SK-N-SH (cell line): ENCODE data around the gene MRPL40. TPM values are rescaled to one million over a fixed set of nuclear protein-coding genes. Genes with fewer than 3 reads are reported as not detected.

Experiments
- CTCF ChIA-PET: fragments of 300-600, 350-600 bp; formaldehyde crosslinking; extraction: SDS; loops from one replicate; lab custom pipeline; 2021; lab: Yijun Ruan, JAX
- POLR2A ChIA-PET: fragments of 350-600 bp; sonication (Branson Sonifier 250); formaldehyde crosslinking; extraction: SDS; loops from one replicate; lab custom pipeline; 2020; ENCODE audit warnings: antibody characterized with exemption, inconsistent platforms; lab: Yijun Ruan, JAX
- DNase-seq: peaks from one replicate; pipeline ENCODE4 v3.0.0; 2012
- H2AFZ ChIP-seq: fragments of 200-600 bp; sonication (generic); 2 replicates; pipeline ENCODE4 v1.8.1; 2016; ENCODE audit warnings: antibody characterized with exemption, mild to moderate bottlenecking, low read depth
- H3F3A ChIP-seq: fragments of 200-600 bp; sonication (generic); replicated peaks from 2 replicates; pipeline ENCODE3; 2016; ENCODE audit warnings: antibody characterized with exemption, mild to moderate bottlenecking; ENCODE audit not compliant: insufficient read depth
- H3K27ac ChIP-seq, 2 experiments: fragments of 200-500 bp in 1 of 2; fragments of 200-600 bp in 1 of 2; sonication (Bioruptor generic) in 1 of 2; sonication (generic), shearing (Covaris generic) in 1 of 2; 2 replicates each; pipeline versions ENCODE4 v1.5.1 to v1.6.1; 2014 to 2016; ENCODE audit warnings: low read depth in 2 of 2, inconsistent platforms in 1 of 2, low read length in 1 of 2, mild to moderate bottlenecking in 1 of 2, mixed read lengths in 1 of 2
- H3K27me3 ChIP-seq: fragments of 200-600 bp; sonication (generic), shearing (Covaris generic); 2 replicates; pipeline ENCODE4 v1.6.1; 2016; ENCODE audit warnings: mixed run types; ENCODE audit not compliant: insufficient read depth
- H3K36me3 ChIP-seq, 2 experiments: fragments of 200-500 bp in 1 of 2; fragments of 200-600 bp in 1 of 2; sonication (Bioruptor generic) in 1 of 2; sonication (generic) in 1 of 2; replicated peaks in 1 of 2; 2 replicates each; pipeline versions ENCODE3 to v1.5.1; 2014 to 2016; ENCODE audit warnings: low read length in 1 of 2, mild to moderate bottlenecking in 1 of 2; ENCODE audit not compliant: insufficient read depth in 2 of 2, control insufficient read depth in 1 of 2
- H3K4me1 ChIP-seq, 2 experiments: fragments of 200-500 bp in 1 of 2; fragments of 200-600 bp in 1 of 2; sonication (Bioruptor generic) in 1 of 2; sonication (generic), shearing (Covaris generic) in 1 of 2; 2 replicates each; pipeline versions ENCODE4 v1.5.1 to v1.6.1; 2014 to 2016; ENCODE audit warnings: low read depth in 1 of 2, low read length in 1 of 2, mixed run types in 1 of 2; ENCODE audit not compliant: insufficient read depth in 2 of 2, control insufficient read depth in 1 of 2
- H3K4me2 ChIP-seq: fragments of 200-600 bp; sonication (generic), shearing (Covaris generic); 2 replicates; pipeline ENCODE4 v1.6.1; 2017; ENCODE audit warnings: mixed run types
- H3K4me3 ChIP-seq, 2 experiments: fragments of 200-500 bp in 1 of 2; fragments of 200-600 bp in 1 of 2; sonication (Bioruptor generic) in 1 of 2; sonication (generic), shearing (Covaris generic) in 1 of 2; 2 replicates each; pipeline versions ENCODE4 v1.5.1 to v1.8.1; 2014 to 2016; ENCODE audit warnings: low read depth in 2 of 2, inconsistent platforms in 1 of 2, low read length in 1 of 2, mild to moderate bottlenecking in 1 of 2, mixed read lengths in 1 of 2, moderate library complexity in 1 of 2
- H3K79me2 ChIP-seq: fragments of 200-600 bp; sonication (generic); 2 replicates; pipeline ENCODE4 v1.8.1; 2017; ENCODE audit warnings: mild to moderate bottlenecking; ENCODE audit not compliant: insufficient read depth
- H3K9ac ChIP-seq: fragments of 200-600 bp; sonication (generic); 2 replicates; pipeline ENCODE4 v1.6.1; 2017; ENCODE audit warnings: mixed run types
- H3K9me2 ChIP-seq: fragments of 200-600 bp; sonication (generic); 2 replicates; pipeline ENCODE4 v1.6.1; 2017; ENCODE audit warnings: mixed run types
- H3K9me3 ChIP-seq: fragments of 200-600 bp; sonication (generic); 2 replicates; pipeline ENCODE4 v1.6.1; 2017; ENCODE audit warnings: mixed run types, mild to moderate bottlenecking, moderate library complexity
- H4K20me1 ChIP-seq: fragments of 200-600 bp; sonication (generic); 2 replicates; pipeline ENCODE4 v1.6.1; 2017; ENCODE audit warnings: mild to moderate bottlenecking, mixed run types; ENCODE audit not compliant: insufficient read depth
- CHD2 ChIP-seq: fragments of 150-350 bp; IDR thresholded peaks from 2 replicates; pipeline ENCODE4 v1.6.1; 2018; ENCODE audit warnings: low read length; ENCODE audit not compliant: partially characterized antibody
- EZH2phosphoT487 ChIP-seq: fragments of 200-600 bp; sonication (generic); IDR thresholded peaks from 2 replicates; pipeline ENCODE4 v1.6.1; 2017; ENCODE audit warnings: low read depth, mixed run types, mild to moderate bottlenecking, antibody characterized with exemption, moderate library complexity, borderline replicate concordance
- FOXJ3 ChIP-seq: sonication (generic); formaldehyde crosslinking; IDR thresholded peaks from 2 replicates; pipeline ENCODE4 v1.5.1; 2020; ENCODE audit warnings: mild to moderate bottlenecking, missing genetic modification reagents
- FOXM1 ChIP-seq: IDR thresholded peaks from 2 replicates; pipeline ENCODE4 v1.4.0; 2012; ENCODE audit warnings: low read depth, mild to moderate bottlenecking
- GABPA ChIP-seq: IDR thresholded peaks from 2 replicates; pipeline ENCODE4 v1.4.0; 2012; ENCODE audit warnings: low read depth, mild to moderate bottlenecking
- GATA2 ChIP-seq: sonication (generic); formaldehyde crosslinking; IDR thresholded peaks from 2 replicates; pipeline ENCODE4 v1.5.0; 2020; ENCODE audit warnings: mild to moderate bottlenecking, missing genetic modification reagents
- MEF2A ChIP-seq: IDR thresholded peaks from 2 replicates; pipeline ENCODE4 v1.4.0; 2012; ENCODE audit warnings: low read depth, borderline replicate concordance
- RAD21 ChIP-seq: IDR thresholded peaks from 2 replicates; pipeline ENCODE4 v1.6.1; 2012; ENCODE audit warnings: mild to moderate bottlenecking, low read length
- SIN3A ChIP-seq: IDR thresholded peaks from 2 replicates; pipeline ENCODE4 v1.6.1; 2012; ENCODE audit warnings: low read depth, mild to moderate bottlenecking, low read length, moderate library complexity, borderline replicate concordance
- TEAD4 ChIP-seq: IDR thresholded peaks from 2 replicates; pipeline ENCODE4 v1.4.0; 2012; ENCODE audit warnings: mild to moderate bottlenecking, borderline replicate concordance; ENCODE audit not compliant: insufficient read depth
- WGBS: methylation state at CpG from one replicate; pipeline ENCODE4 v1.1.6; 2017; ENCODE audit warnings: low lambda C conversion rate; 5-methylcytosine and 5-hydroxymethylcytosine counted together
- polyA plus RNA-seq, 3 experiments: library from polyadenylated mRNA; depleted of rRNA; stranded (reverse); fragments of >200 nt; gene quantifications; 2 replicates each; pipeline ENCODE4 v1.2.3, GENCODE V29; 2012
- TF ChIP-seq, protein P1 (sequence below): fragments of 200-600 bp; sonication (generic); IDR thresholded peaks from 2 replicates; pipeline ENCODE4 v1.6.1; 2017; ENCODE audit warnings: antibody characterized with exemption, mild to moderate bottlenecking, moderate library complexity
- TF ChIP-seq, protein P2 (sequence below): IDR thresholded peaks from 2 replicates; pipeline ENCODE4 v1.4.0; 2012; ENCODE audit warnings: low read depth, borderline replicate concordance
- TF ChIP-seq, protein P3 (sequence below): fragments of 150-350 bp; IDR thresholded peaks from 2 replicates; pipeline ENCODE4 v1.6.1; 2016; ENCODE audit warnings: mild to moderate bottlenecking, low read depth, low read length
- TF ChIP-seq, protein P4 (sequence below): IDR thresholded peaks from 2 replicates; pipeline ENCODE4; 2012

Gene MRPL40
- polyA plus RNA-seq, 1 of the 3 experiments (the other 2 are of a cell fraction), result 34.9 TPM

DNA sequence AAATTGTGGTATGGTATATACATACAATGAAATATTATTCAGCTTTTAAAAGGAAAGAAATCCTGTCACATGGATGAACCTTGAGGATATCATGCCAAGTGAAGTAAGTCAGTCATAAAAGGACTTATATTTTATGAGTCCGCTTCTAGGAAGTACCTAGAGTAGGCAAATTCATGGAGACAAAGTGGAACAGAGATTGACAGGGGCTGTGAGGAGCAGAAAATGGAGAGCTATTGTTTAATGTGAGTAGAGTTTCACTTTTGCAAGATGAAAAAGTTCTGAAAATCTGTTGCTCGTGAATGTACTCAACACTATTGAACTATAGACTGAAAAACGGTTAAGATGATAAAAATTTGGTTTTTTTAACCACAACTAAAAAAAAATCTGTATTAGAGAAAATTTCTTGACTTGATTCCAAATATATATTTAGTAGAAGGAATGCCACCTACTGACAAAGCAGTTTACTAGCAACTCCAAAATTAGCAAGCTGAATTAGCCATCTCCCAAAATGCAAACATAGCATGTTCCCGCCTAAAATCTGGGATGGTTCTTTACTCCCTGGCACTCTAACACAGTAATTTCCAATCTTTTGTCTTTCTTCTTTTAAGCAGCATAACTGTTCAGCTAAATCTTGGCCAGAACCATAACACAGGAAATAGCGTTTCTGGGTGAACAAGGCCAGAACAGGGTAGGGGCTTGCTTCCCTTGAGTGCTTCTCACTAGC, 45.1 kb downstream of the MRPL40 start:
- Histone ChIP-seq H3K27me3 (no peaks in the 10 kb centered on the region), H3F3A (no peaks in the 10 kb centered on the region), H3K9me2 (no peaks in the 10 kb centered on the region), H3K9ac (peak overlapping the region; percentile 91), H4K20me1 (peaks cover 50% of the 10 kb centered on the region), H3K4me3 (peak overlapping the region; percentile 94 to 95), H2AFZ (no peak overlapping the region), H3K27ac (peak overlapping the region in 1 of 2 experiments; percentile 95; a peak in 2 of 4 replicates), H3K4me1 (peaks cover 5 to 16% of the 10 kb centered on the region in 2 experiments; a peak in 3 of 4 replicates), H3K79me2 (peaks cover 89% of the 10 kb centered on the region), H3K4me2 (peak overlapping the region; percentile 80), H3K9me3 (no peaks in the 10 kb centered on the region), H3K36me3 (peaks cover 18 to 28% of the 10 kb centered on the region in 2 experiments)
- DNase-seq, result no peak
- peak; percentile 31; the same call in 1 of the 2 replicates for TF ChIP-seq RAD21
- TF ChIP-seq, protein P1, sequence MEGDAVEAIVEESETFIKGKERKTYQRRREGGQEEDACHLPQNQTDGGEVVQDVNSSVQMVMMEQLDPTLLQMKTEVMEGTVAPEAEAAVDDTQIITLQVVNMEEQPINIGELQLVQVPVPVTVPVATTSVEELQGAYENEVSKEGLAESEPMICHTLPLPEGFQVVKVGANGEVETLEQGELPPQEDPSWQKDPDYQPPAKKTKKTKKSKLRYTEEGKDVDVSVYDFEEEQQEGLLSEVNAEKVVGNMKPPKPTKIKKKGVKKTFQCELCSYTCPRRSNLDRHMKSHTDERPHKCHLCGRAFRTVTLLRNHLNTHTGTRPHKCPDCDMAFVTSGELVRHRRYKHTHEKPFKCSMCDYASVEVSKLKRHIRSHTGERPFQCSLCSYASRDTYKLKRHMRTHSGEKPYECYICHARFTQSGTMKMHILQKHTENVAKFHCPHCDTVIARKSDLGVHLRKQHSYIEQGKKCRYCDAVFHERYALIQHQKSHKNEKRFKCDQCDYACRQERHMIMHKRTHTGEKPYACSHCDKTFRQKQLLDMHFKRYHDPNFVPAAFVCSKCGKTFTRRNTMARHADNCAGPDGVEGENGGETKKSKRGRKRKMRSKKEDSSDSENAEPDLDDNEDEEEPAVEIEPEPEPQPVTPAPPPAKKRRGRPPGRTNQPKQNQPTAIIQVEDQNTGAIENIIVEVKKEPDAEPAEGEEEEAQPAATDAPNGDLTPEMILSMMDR, result peak; percentile 43
- TF ChIP-seq EZH2phosphoT487, result no peak
- CTCF ChIA-PET, result interaction anchor here (0.6 to 2.9 kb wide), 14 partner anchors 11 to 519 kb away, joined by 3 to 19 read pairs (median 4); partner anchors contain the start of genes ESS2 and SLC25A1
- POLR2A ChIA-PET, result interaction anchor here (0.7 to 1.6 kb wide), 2 partner anchors 26 to 333 kb away, joined by 3 to 4 read pairs; partner anchors contain the start of gene ESS2
- 45% methylated on average over 5 of the region's 5 CpGs for WGBS

DNA sequence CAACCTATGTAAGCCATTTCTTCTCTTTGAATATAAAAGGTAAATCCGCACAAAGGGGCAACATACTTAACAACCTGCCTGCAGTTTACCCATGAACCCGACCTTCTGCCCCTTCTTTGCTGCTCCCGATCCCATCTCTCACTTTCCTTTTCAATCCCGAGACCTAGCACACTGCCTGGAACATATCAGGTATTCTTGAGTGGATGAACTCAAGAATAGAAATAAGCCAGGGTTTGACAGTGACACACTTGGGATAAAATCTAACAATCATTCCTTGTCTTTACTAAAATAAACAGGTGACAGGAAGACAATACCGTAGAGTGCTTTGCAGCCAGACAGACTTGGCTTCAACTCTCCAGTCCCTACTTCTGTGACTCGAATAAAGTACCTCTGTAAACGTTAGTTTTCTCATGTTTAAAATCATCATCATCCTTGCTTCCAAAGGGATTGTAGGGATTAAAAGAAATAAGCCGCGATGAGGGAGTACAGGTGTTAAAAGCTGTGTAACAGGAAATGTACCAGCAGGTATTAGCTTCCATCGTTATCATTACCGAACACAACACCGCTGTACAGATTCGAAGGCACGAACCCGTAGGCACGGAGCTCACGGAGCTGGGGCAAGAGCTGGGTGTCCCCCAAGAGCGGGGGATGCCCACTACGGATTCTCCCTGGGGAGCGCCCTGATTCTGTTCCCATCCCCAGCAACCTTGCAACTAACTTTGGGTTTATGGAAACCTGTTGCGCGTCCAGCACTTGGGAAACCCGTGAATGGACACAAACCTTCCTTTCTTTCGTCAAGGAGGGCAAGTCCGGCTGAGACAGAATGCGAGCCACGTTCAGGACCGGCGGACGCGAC, 45.9 kb downstream of the MRPL40 start:
- Histone ChIP-seq H3F3A (no peaks in the 10 kb centered on the region), H3K4me3 (peak overlapping the region; percentile 94 to 95), H4K20me1 (peaks cover 43% of the 10 kb centered on the region), H3K27me3 (no peaks in the 10 kb centered on the region), H3K9ac (peak overlapping the region; percentile 91), H3K4me2 (peak overlapping the region; percentile 80), H3K4me1 (peaks cover 5 to 16% of the 10 kb centered on the region in 2 experiments; a peak in 3 of 4 replicates), H3K9me3 (no peaks in the 10 kb centered on the region), H3K79me2 (peaks cover 82% of the 10 kb centered on the region), H3K27ac (peak overlapping the region; percentile 95 to 99), H3K36me3 (peaks cover 18 to 20% of the 10 kb centered on the region in 2 experiments), H2AFZ (peak overlapping the region; percentile 80; the same call in 1 of the 2 replicates), H3K9me2 (no peaks in the 10 kb centered on the region)
- WGBS, result 2% methylated on average over 22 of the region's 31 CpGs
- DNase-seq, result no peak
- no peak for TF ChIP-seq SIN3A
- TF ChIP-seq, protein P2, sequence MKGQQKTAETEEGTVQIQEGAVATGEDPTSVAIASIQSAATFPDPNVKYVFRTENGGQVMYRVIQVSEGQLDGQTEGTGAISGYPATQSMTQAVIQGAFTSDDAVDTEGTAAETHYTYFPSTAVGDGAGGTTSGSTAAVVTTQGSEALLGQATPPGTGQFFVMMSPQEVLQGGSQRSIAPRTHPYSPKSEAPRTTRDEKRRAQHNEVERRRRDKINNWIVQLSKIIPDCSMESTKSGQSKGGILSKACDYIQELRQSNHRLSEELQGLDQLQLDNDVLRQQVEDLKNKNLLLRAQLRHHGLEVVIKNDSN, result no peak
- no peak for TF ChIP-seq TEAD4
- TF ChIP-seq, protein P3, sequence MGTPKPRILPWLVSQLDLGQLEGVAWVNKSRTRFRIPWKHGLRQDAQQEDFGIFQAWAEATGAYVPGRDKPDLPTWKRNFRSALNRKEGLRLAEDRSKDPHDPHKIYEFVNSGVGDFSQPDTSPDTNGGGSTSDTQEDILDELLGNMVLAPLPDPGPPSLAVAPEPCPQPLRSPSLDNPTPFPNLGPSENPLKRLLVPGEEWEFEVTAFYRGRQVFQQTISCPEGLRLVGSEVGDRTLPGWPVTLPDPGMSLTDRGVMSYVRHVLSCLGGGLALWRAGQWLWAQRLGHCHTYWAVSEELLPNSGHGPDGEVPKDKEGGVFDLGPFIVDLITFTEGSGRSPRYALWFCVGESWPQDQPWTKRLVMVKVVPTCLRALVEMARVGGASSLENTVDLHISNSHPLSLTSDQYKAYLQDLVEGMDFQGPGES, result no peak
- TF ChIP-seq, protein P4, sequence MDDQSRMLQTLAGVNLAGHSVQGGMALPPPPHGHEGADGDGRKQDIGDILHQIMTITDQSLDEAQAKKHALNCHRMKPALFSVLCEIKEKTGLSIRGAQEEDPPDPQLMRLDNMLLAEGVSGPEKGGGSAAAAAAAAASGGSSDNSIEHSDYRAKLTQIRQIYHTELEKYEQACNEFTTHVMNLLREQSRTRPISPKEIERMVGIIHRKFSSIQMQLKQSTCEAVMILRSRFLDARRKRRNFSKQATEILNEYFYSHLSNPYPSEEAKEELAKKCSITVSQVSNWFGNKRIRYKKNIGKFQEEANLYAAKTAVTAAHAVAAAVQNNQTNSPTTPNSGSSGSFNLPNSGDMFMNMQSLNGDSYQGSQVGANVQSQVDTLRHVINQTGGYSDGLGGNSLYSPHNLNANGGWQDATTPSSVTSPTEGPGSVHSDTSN, result no peak
- TF ChIP-seq FOXM1, result no peak
- TF ChIP-seq GABPA, result no peak
- no peak for TF ChIP-seq MEF2A
- no peak for TF ChIP-seq FOXJ3 (CRISPR knock-in tag)
- TF ChIP-seq GATA2 (CRISPR knock-in tag), result no peak
- TF ChIP-seq CHD2, result no peak
- POLR2A ChIA-PET, result interaction anchor here (0.7 to 1.6 kb wide), 2 partner anchors 27 to 334 kb away, joined by 3 to 4 read pairs; partner anchors contain the start of gene ESS2
- CTCF ChIA-PET, result interaction anchor here (0.6 to 3.0 kb wide), 14 partner anchors 10 to 520 kb away, joined by 3 to 19 read pairs (median 6); partner anchors contain the start of genes ESS2 and SLC25A1
